ENCODE measurements around the gene C6orf47. TPM values are rescaled to one million over a fixed set of nuclear protein-coding genes. Genes with fewer than 3 reads are reported as not detected.

C6orf47 gene
- polyA plus RNA-seq, 1 of the 3 experiments (the other 2 are of a cell fraction) = 10.3 TPM

- CTCF ChIA-PET = interaction anchor here (1.1 to 7.0 kb wide), 2 partner anchors 12 to 18 kb away, joined by 3 to 35 read pairs; no protein-coding TSS in a partner anchor
- H3F3A ChIP-seq (replicated peaks; ENCODE audit: insufficient read depth) = peaks cover 11% of the 10 kb centered on the region
- no peaks in the 10 kb centered on the region for H3K9me2 ChIP-seq
- H2AFZ ChIP-seq (ENCODE audit: low read depth) = no peak overlapping the region
- WGBS (ENCODE audit: low lambda C conversion rate) = 83% methylated on average over 7 of the region's 7 CpGs
- no peak for DNase-seq
- H3K4me1 ChIP-seq (ENCODE audit: control insufficient read depth in 1 of 2, insufficient read depth in 2 of 2, low read depth in 1 of 2, low read length in 1 of 2) = no peaks in the 10 kb centered on the region
- no peak overlapping the region for H3K9ac ChIP-seq
- peaks cover 2% of the 10 kb centered on the region for H3K79me2 ChIP-seq (ENCODE audit: insufficient read depth)
- H3K27me3 ChIP-seq (ENCODE audit: insufficient read depth) = no peaks in the 10 kb centered on the region
- no peaks in the 10 kb centered on the region for H3K9me3 ChIP-seq
- TF ChIP-seq PBX3 (IDR thresholded peaks at IDR 0.05) (no peak), YY1 (IDR thresholded peaks at IDR 0.05; ENCODE audit: low read depth) (no peak), TCF12 (IDR thresholded peaks at IDR 0.05) (no peak), JUND (IDR thresholded peaks at IDR 0.05) (no peak), USF1 (IDR thresholded peaks at IDR 0.05; ENCODE audit: borderline replicate concordance, low read depth) (no peak), GABPA (IDR thresholded peaks at IDR 0.05; ENCODE audit: low read depth) (no peak), EZH2phosphoT487 (IDR thresholded peaks at IDR 0.05; ENCODE audit: borderline replicate concordance, low read depth) (no peak), NFIC (IDR thresholded peaks at IDR 0.05; ENCODE audit: borderline replicate concordance) (no peak), RAD21 (IDR thresholded peaks at IDR 0.05; ENCODE audit: low read length) (no peak), SIN3A (IDR thresholded peaks at IDR 0.05; ENCODE audit: borderline replicate concordance, low read depth, low read length) (no peak), FOXJ3 (CRISPR knock-in tag; IDR thresholded peaks at IDR 0.05) (no peak), NRF1 (IDR thresholded peaks at IDR 0.05; ENCODE audit: low read depth, low read length) (no peak), ELF1 (IDR thresholded peaks at IDR 0.05) (no peak), FOSL2 (IDR thresholded peaks at IDR 0.05; ENCODE audit: borderline replicate concordance, low read depth) (no peak), MXI1 (IDR thresholded peaks at IDR 0.05; ENCODE audit: low read depth, low read length) (no peak), FOXM1 (IDR thresholded peaks at IDR 0.05; ENCODE audit: low read depth) (no peak), MAX (IDR thresholded peaks at IDR 0.05; ENCODE audit: low read depth) (no peak), POLR2AphosphoS5 (IDR thresholded peaks at IDR 0.05; ENCODE audit: low read depth, low read length) (no peak)
- TF ChIP-seq, protein P1, sequence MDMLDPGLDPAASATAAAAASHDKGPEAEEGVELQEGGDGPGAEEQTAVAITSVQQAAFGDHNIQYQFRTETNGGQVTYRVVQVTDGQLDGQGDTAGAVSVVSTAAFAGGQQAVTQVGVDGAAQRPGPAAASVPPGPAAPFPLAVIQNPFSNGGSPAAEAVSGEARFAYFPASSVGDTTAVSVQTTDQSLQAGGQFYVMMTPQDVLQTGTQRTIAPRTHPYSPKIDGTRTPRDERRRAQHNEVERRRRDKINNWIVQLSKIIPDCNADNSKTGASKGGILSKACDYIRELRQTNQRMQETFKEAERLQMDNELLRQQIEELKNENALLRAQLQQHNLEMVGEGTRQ (IDR thresholded peaks at IDR 0.05; ENCODE audit: borderline replicate concordance, low read depth, low read length) = no peak
- H3K4me2 ChIP-seq = no peak overlapping the region
- no peak overlapping the region for H3K27ac ChIP-seq (ENCODE audit: low read depth in 2 of 2, low read length in 1 of 2)
- POLR2A ChIA-PET = no interaction called here
- H4K20me1 ChIP-seq (ENCODE audit: insufficient read depth) = no peaks in the 10 kb centered on the region
- no peak overlapping the region for H3K4me3 ChIP-seq (ENCODE audit: low read depth in 2 of 2, low read length in 1 of 2)
- no peaks in the 10 kb centered on the region for H3K36me3 ChIP-seq (replicated peaks in 1 of 2; ENCODE audit: control insufficient read depth in 1 of 2, insufficient read depth in 2 of 2, low read length in 1 of 2)
These were observed 44.8 kb downstream of the C6orf47 start for GRCh38 chr6:31615748-31616147.
